ENCODE results near the gene ZNF625.

ZNF625 gene

DNA sequence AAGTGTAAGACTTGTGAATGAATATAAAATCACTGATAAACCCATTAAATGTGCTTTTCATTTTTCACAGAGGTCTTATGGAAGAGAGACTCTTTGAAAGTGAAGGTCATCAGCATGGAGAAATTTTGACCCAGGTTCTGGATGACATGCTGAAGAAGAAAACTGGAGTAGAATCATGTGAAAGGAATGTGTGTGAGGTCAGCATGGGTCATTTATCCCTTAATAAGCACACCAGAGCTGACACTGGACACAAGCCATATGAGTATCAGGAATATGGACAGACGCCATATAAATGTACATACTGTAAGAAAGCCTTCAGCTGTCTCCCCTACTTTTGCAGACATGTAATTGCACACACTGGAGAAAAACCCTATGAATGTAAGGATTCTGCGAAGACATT, 45.4 kb downstream of the ZNF625 start:
- no peak for TF ChIP-seq GATA2 (IDR thresholded peaks at IDR 0.05; ENCODE audit: low read depth, low read length)
- no peak for TF ChIP-seq GATA3 (IDR thresholded peaks at IDR 0.05; ENCODE audit: low read depth, low read length)

- no peak for TF ChIP-seq GATA3 (IDR thresholded peaks at IDR 0.05; ENCODE audit: low read depth, low read length)
- TF ChIP-seq GATA2 (IDR thresholded peaks at IDR 0.05; ENCODE audit: low read depth, low read length) = no peak
Observed at GRCh38 chr19:12098040-12098439, 58.5 kb downstream of the ZNF625 start.

GRCh38 chr19:12095111-12095790, 61.3 kb downstream of the ZNF625 start:
- TF ChIP-seq GATA3 (IDR thresholded peaks at IDR 0.05; ENCODE audit: low read depth, low read length) = no peak
- no peak for TF ChIP-seq GATA2 (IDR thresholded peaks at IDR 0.05; ENCODE audit: low read depth, low read length)
